RWPE2 (cell line): ENCODE measurements around the gene B4GALNT2.
"Not testable (repeated sequence)": the region's sequence is repeated elsewhere in the genome, so short reads cannot be mapped to it uniquely, and the experiment has no call there.

Experiments
- ATAC-seq: fragments of 200-7000 bp; cut with Tn5 transposase; 3 replicates; pipeline ENCODE4 v1.9.1; 2021; ENCODE audit warnings: low read depth
- DNase-seq: peaks from one replicate; pipeline ENCODE4 v3.0.0-alpha.2; 2020; ENCODE audit warnings: low spot score
- H3K27ac ChIP-seq: fragments of 450-650 bp; 2 replicates; pipeline ENCODE4 v1.5.1; 2017; ENCODE audit warnings: mild to moderate bottlenecking; ENCODE audit not compliant: poor library complexity, severe bottlenecking
- H3K27me3 ChIP-seq: fragments of 250-450 bp; sonication (Bioruptor Pico); 2 replicates; pipeline ENCODE4 v1.5.1; 2021; ENCODE audit warnings: mild to moderate bottlenecking, moderate library complexity; ENCODE audit not compliant: insufficient read depth, poor library complexity, severe bottlenecking
- H3K36me3 ChIP-seq: fragments of 250-450 bp; sonication (Bioruptor Pico); 2 replicates; pipeline ENCODE4 v1.5.1; 2020; ENCODE audit warnings: low read depth, mild to moderate bottlenecking, moderate library complexity
- H3K4me1 ChIP-seq: fragments of 250-450 bp; sonication (Bioruptor Pico); 2 replicates; pipeline ENCODE4 v1.5.1; 2021; ENCODE audit warnings: mild to moderate bottlenecking, moderate library complexity; ENCODE audit not compliant: insufficient read depth, poor library complexity, severe bottlenecking
- H3K4me3 ChIP-seq: fragments of 250-450 bp; sonication (Bioruptor Pico); 2 replicates; pipeline ENCODE4 v1.5.1; 2021; ENCODE audit warnings: mild to moderate bottlenecking, moderate library complexity; ENCODE audit not compliant: severe bottlenecking
- H3K9me3 ChIP-seq: fragments of 250-450 bp; sonication (Bioruptor Pico); 2 replicates; pipeline ENCODE4 v1.5.1; 2021; ENCODE audit warnings: mild to moderate bottlenecking, moderate library complexity; ENCODE audit not compliant: severe bottlenecking
- TF ChIP-seq, protein P1 (sequence below): fragments of 450-650 bp; IDR thresholded peaks from one replicate; pipeline ENCODE4 v1.5.1; 2017; ENCODE audit warnings: mild to moderate bottlenecking, moderate library complexity; ENCODE audit not compliant: poor library complexity, severe bottlenecking

The B4GALNT2 gene, protein sequence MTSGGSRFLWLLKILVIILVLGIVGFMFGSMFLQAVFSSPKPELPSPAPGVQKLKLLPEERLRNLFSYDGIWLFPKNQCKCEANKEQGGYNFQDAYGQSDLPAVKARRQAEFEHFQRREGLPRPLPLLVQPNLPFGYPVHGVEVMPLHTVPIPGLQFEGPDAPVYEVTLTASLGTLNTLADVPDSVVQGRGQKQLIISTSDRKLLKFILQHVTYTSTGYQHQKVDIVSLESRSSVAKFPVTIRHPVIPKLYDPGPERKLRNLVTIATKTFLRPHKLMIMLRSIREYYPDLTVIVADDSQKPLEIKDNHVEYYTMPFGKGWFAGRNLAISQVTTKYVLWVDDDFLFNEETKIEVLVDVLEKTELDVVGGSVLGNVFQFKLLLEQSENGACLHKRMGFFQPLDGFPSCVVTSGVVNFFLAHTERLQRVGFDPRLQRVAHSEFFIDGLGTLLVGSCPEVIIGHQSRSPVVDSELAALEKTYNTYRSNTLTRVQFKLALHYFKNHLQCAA

DNA sequence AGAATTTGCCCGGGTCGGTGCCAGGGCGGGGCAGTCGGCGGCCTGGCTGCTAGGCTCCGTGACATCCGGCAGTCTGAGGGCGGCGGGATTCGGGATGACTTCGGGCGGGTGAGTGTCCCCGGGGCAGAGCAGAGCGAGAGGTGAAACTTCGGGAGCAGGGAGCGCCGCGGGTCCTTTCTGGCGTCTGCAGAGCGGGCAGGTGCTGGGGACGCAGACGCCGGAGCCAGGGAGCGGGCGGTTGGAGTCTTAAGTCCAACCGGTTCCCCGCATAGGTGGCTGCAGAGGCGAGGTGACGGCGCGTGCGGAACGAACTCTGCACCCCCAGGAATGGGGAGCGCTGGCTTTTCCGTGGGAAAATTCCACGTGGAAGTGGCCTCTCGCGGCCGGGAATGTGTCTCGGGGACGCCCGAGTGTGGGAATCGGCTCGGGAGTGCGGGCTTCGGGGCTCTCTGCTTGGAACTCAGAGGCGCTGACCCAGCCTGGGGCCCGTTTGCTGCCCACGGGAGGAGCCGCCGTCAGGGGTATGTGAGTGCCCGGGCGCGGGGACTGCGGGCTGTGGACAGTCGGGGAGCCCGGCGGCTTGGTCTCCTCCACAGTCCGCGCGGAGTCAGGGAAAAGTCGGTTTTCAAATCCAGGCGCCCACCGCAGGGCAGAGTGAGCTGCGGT lies at the start of gene B4GALNT2:
Gene B4GALNT2 (plus strand): TSS at position 71 of the 666 bp plus-strand sequence. CDS start 24 bp downstream, at position 95.
- ATAC-seq (peak; percentile 75), DNase-seq (peak; percentile 68)
- Histone ChIP-seq H3K9me3 (no peaks in the 10 kb centered on the region), H3K4me3 (peak within 1 kb of the TSS; percentile 31), H3K27ac (no peak within 1 kb of the TSS), H3K27me3 (peaks cover 10% of the 10 kb centered on the region), H3K36me3 (no peaks in the 10 kb centered on the region), H3K4me1 (peaks cover 4% of the 10 kb centered on the region)
- TF ChIP-seq, protein P1, sequence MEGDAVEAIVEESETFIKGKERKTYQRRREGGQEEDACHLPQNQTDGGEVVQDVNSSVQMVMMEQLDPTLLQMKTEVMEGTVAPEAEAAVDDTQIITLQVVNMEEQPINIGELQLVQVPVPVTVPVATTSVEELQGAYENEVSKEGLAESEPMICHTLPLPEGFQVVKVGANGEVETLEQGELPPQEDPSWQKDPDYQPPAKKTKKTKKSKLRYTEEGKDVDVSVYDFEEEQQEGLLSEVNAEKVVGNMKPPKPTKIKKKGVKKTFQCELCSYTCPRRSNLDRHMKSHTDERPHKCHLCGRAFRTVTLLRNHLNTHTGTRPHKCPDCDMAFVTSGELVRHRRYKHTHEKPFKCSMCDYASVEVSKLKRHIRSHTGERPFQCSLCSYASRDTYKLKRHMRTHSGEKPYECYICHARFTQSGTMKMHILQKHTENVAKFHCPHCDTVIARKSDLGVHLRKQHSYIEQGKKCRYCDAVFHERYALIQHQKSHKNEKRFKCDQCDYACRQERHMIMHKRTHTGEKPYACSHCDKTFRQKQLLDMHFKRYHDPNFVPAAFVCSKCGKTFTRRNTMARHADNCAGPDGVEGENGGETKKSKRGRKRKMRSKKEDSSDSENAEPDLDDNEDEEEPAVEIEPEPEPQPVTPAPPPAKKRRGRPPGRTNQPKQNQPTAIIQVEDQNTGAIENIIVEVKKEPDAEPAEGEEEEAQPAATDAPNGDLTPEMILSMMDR = no peak

DNA sequence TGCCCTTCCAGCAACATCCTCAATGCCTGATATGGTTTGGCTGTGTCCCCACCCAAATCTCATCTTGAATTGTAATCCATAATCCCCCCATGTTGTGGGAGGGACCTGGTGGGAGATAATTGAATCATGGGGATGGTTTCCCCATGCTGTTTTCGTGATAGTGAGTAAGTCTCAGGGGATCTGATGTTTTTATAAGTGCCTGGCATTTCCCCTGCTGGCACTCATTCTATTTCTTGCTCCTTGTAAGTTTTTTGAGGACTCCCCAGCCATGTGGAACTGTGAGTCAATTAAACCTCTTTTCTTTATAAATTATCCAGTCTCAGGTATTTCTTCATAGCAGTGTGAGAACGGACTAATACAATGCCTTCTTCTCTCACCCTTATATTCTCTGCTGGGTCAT lies 47.5 kb upstream of the B4GALNT2 start:
- not testable (repeated sequence) for DNase-seq

DNA sequence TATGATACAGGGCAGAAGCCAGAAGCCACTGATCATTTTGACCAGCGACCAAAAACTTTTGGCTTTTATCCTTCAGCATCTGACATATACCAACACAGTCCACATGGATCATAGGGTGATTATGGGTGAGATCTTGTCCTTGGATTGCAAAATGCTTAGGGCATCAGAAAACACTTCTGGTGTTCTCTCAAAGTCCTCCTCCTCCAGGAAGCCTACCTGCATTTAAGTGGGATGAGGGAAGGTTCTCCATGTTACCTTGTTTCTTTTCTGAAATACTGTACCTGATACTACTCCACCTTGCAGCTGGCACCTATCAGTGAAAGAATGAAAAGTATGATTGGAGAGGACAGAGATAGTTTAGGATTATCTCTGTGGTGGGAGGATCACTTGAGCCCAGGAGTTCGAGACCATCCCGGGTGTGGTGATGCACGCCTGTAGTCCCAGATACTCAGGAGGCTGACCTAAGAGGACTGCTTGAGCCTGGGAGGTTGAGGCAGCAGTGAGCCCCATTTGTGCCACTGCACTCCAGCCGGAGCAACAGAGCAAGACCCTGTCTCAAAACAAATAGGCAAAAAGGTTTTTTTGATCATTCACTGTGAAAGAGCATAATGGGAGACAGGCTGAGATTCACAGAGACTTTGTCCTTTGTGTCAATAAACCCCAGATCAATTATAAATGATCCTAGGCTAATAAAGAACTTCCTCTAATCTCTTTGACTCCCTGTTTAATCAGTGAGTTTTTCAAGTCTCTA lies 46.8 kb upstream of the B4GALNT2 start:
- H3K4me3 ChIP-seq = no peak overlapping the region
- DNase-seq (no peak), ATAC-seq (no peak)
- no peak overlapping the region for H3K27ac ChIP-seq
- no peaks in the 10 kb centered on the region for H3K4me1 ChIP-seq
- no peaks in the 10 kb centered on the region for H3K27me3 ChIP-seq
- no peaks in the 10 kb centered on the region for H3K9me3 ChIP-seq
- no peaks in the 10 kb centered on the region for H3K36me3 ChIP-seq
- TF ChIP-seq, protein P1 = no peak

More for the DNA sequence above, 47.5 kb upstream of the B4GALNT2 start:
- H3K36me3 ChIP-seq, H3K27ac ChIP-seq, H3K9me3 ChIP-seq, H3K27me3 ChIP-seq, H3K4me1 ChIP-seq, ATAC-seq, H3K4me3 ChIP-seq: not testable (repeated sequence)

DNA sequence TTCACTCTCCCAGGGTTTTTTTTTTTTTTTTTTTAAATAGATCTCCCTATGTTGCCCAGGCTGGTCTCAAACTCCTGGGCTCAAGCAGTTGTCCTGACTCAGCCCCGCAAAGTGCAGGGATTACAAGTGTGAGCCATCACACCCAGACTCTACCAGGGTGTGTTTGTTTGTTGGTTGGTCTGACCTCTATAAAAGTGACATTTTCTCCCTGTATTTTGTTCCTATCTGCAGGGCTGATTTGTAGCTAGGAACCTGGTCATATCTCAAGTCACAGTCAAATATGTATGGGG lies 46.3 kb upstream of the B4GALNT2 start:
- no peaks in the 10 kb centered on the region for H3K36me3 ChIP-seq

DNA sequence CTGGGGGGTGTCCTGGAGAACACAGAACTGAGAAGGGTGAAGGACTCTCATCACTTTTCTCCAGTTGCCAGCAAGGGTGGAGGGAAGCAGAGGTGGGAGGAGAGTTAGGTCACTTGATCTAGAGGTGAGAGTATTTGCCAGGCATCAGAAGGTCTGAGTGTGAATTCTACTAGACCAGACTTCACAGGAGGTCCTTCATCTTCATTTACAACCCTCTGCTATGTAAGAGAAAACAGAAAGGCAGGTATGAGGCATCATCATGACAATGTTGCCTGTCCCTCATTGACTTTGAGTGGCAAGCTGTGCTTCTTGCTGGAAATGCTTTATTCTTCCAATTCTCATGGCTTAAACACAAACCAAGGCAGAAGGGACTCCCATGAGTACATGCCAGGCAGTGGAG lies 45.9 kb upstream of the B4GALNT2 start:
- TF ChIP-seq, protein P1 = no peak
- no peaks in the 10 kb centered on the region for H3K36me3 ChIP-seq
- H3K27ac ChIP-seq = no peak overlapping the region
- no peaks in the 10 kb centered on the region for H3K4me1 ChIP-seq
- H3K9me3 ChIP-seq = no peaks in the 10 kb centered on the region
- DNase-seq (no peak), ATAC-seq (no peak)
- no peaks in the 10 kb centered on the region for H3K27me3 ChIP-seq
- H3K4me3 ChIP-seq = no peak overlapping the region

More for the DNA sequence above, 46.3 kb upstream of the B4GALNT2 start:
- Histone ChIP-seq H3K27ac (no peak overlapping the region), H3K27me3 (no peaks in the 10 kb centered on the region), H3K4me1 (no peaks in the 10 kb centered on the region), H3K4me3 (no peak overlapping the region), H3K9me3 (no peaks in the 10 kb centered on the region)
- no peak for ATAC-seq
- no peak for DNase-seq
- TF ChIP-seq, protein P1 = no peak
